CD14-positive monocyte (primary cell): Measurements from ENCODE around the gene MUC6. TPM values are rescaled to one million over a fixed set of nuclear protein-coding genes. Genes with fewer than 3 reads are reported as not detected.

Source experiments
- DNase-seq, 3 donors: peaks; one replicate each; pipeline ENCODE4 v3.0.0-alpha.2; 2011 to 2022
- H2AFZ ChIP-seq: 2 replicates; pipeline ENCODE4 v1.6.0; 2012; ENCODE audit warnings: mild to moderate bottlenecking, low read depth, low read length, inconsistent platforms; ENCODE audit not compliant: insufficient read depth, poor library complexity, severe bottlenecking
- H3K27ac ChIP-seq, 2 donors: 1 replicate in 1 of 2; 2 replicates in 1 of 2; pipeline ENCODE4 v1.5.1; 2012 to 2013; ENCODE audit warnings: low read length in 2 of 2, control low read depth in 1 of 2, inconsistent platforms in 1 of 2, low read depth in 1 of 2, mild to moderate bottlenecking in 1 of 2
- H3K27me3 ChIP-seq, 2 donors: one replicate each; pipeline versions ENCODE4 v1.6.0 to v1.6.1; 2011 to 2013; ENCODE audit warnings: low read length in 2 of 2; ENCODE audit not compliant: control insufficient read depth in 2 of 2, insufficient read depth in 2 of 2
- H3K36me3 ChIP-seq, 2 donors: replicated peaks in 1 of 2; 1 replicate in 1 of 2; 2 replicates in 1 of 2; pipeline versions ENCODE4 v1.5.1 to v1.6.1; 2012 to 2013; ENCODE audit warnings: low read length in 2 of 2, control low read depth in 1 of 2, inconsistent platforms in 1 of 2, mild to moderate bottlenecking in 1 of 2; ENCODE audit not compliant: insufficient read depth in 2 of 2, control insufficient read depth in 1 of 2
- H3K4me1 ChIP-seq, 2 donors: 1 replicate in 1 of 2; 2 replicates in 1 of 2; pipeline versions ENCODE4 v1.5.1 to v1.6.1; 2012 to 2013; ENCODE audit warnings: low read length in 2 of 2, control low read depth in 1 of 2, inconsistent platforms in 1 of 2, mild to moderate bottlenecking in 1 of 2, moderate library complexity in 1 of 2; ENCODE audit not compliant: insufficient read depth in 2 of 2, control insufficient read depth in 1 of 2
- H3K4me2 ChIP-seq: replicated peaks from 2 replicates; pipeline ENCODE3; 2012; ENCODE audit warnings: low read length, moderate library complexity, mild to moderate bottlenecking; ENCODE audit not compliant: poor library complexity, severe bottlenecking; ENCODE audit errors: extremely low read depth
- H3K4me3 ChIP-seq, 3 experiments: fragments of 200-600 bp in 1 of 3; sonication (generic) in 1 of 3; replicated peaks in 1 of 3; 1 replicate in 2 of 3; 2 replicates in 1 of 3; pipeline ENCODE4 v1.5.1; 2011 to 2013; ENCODE audit warnings: low read length in 3 of 3, mild to moderate bottlenecking in 3 of 3, control low read depth in 2 of 3, low read depth in 2 of 3, inconsistent platforms in 1 of 3, moderate library complexity in 1 of 3
- H3K79me2 ChIP-seq: 2 replicates; pipeline ENCODE4 v1.6.0; 2012; ENCODE audit warnings: mild to moderate bottlenecking, control low read depth, inconsistent platforms, low read length, moderate library complexity; ENCODE audit not compliant: insufficient read depth
- H3K9ac ChIP-seq: 2 replicates; pipeline ENCODE4 v1.6.0; 2017; ENCODE audit warnings: low read length, mild to moderate bottlenecking; ENCODE audit not compliant: insufficient read depth, poor library complexity, severe bottlenecking
- H3K9me3 ChIP-seq, 2 donors: replicated peaks in 1 of 2; 1 replicate in 1 of 2; 2 replicates in 1 of 2; pipeline versions ENCODE4 v1.5.1 to v1.6.1; 2012 to 2013; ENCODE audit warnings: low read length in 2 of 2, control low read depth in 1 of 2; ENCODE audit not compliant: control insufficient read depth in 1 of 2, insufficient read depth in 1 of 2
- H4K20me1 ChIP-seq: 2 replicates; pipeline ENCODE4 v1.6.0; 2012; ENCODE audit warnings: mild to moderate bottlenecking, low read length, control low read depth, moderate library complexity; ENCODE audit not compliant: insufficient read depth
- H3K27ac Mint-ChIP-seq, 7 donors: one replicate each; pipeline ENCODE4 v1.8.0; 2020; ENCODE audit warnings: mild to moderate bottlenecking in 7 of 7, mixed read lengths in 7 of 7, moderate library complexity in 6 of 7, inconsistent platforms in 2 of 7
- H3K27me3 Mint-ChIP-seq, 3 donors: one replicate each; pipeline ENCODE4 v1.8.0; 2021 to 2022; ENCODE audit warnings: low read depth in 3 of 3, mild to moderate bottlenecking in 3 of 3, mixed read lengths in 3 of 3, moderate library complexity in 3 of 3, inconsistent platforms in 1 of 3
- H3K36me3 Mint-ChIP-seq, 2 donors: one replicate each; pipeline ENCODE4 v1.8.0; 2020; ENCODE audit warnings: mixed read lengths in 2 of 2, inconsistent platforms in 1 of 2, mild to moderate bottlenecking in 1 of 2
- H3K4me1 Mint-ChIP-seq: one replicate; pipeline ENCODE4 v1.8.0; 2020; ENCODE audit warnings: mild to moderate bottlenecking, mixed read lengths
- H3K4me3 Mint-ChIP-seq, 2 donors: one replicate each; pipeline ENCODE4 v1.8.0; 2020; ENCODE audit warnings: mild to moderate bottlenecking in 2 of 2, mixed read lengths in 2 of 2, moderate library complexity in 1 of 2
- H3K9me3 Mint-ChIP-seq, 7 donors: one replicate each; pipeline ENCODE4 v1.8.0; 2020 to 2022; ENCODE audit warnings: mixed read lengths in 7 of 7, mild to moderate bottlenecking in 6 of 7, moderate library complexity in 6 of 7, inconsistent platforms in 2 of 7
- CTCF ChIP-seq: fragments of 200-600 bp; IDR thresholded peaks from one replicate; pipeline ENCODE4 v1.8.0; 2022; ENCODE audit warnings: antibody characterized with exemption, mild to moderate bottlenecking
- WGBS: methylation state at CpG from one replicate; pipeline ENCODE4 v1.1.5; 2013; ENCODE audit warnings: missing lambda C conversion rate; ENCODE audit not compliant: insufficient coverage; 5-methylcytosine and 5-hydroxymethylcytosine counted together
- intact Hi-C, 2 donors: fragments of 100-400 bp; cut with micrococcal nuclease; formaldehyde crosslinking; loops; one replicate each; pipeline versions ENCODE4 v1.15.0 to v1.15.1; 2023
- polyA plus RNA-seq, 3 donors: library from polyadenylated mRNA; depleted of rRNA in 1 of 3; unstranded in 2 of 3; stranded (reverse) in 1 of 3; fragments of 300-500 nt in 2 of 3; fragments of >200 nt in 1 of 3; fragmentation: Illumina TruSeq in 2 of 3; gene quantifications; 1 replicate in 2 of 3; 2 replicates in 1 of 3; pipeline ENCODE4 v1.2.3, GENCODE V29; 2012 to 2021

The MUC6 gene
- polyA plus RNA-seq, 3 donors = not detected

- no peak overlapping the region for H3K9ac ChIP-seq
- no peaks in the 10 kb centered on the region for H3K36me3 ChIP-seq
- no peaks in the 10 kb centered on the region for H3K9me3 Mint-ChIP-seq
- no peak overlapping the region for H3K4me3 ChIP-seq
- peak; percentile 78 for TF ChIP-seq CTCF
- H4K20me1 ChIP-seq = no peaks in the 10 kb centered on the region
- H3K4me2 ChIP-seq = no peak overlapping the region
- peaks cover 0 to 6% of the 10 kb centered on the region in 2 donors for H3K27me3 ChIP-seq
- H3K4me1 ChIP-seq = no peaks in the 10 kb centered on the region
- no peak overlapping the region for H2AFZ ChIP-seq
- H3K4me3 Mint-ChIP-seq = no peak overlapping the region
- H3K79me2 ChIP-seq = no peaks in the 10 kb centered on the region
- no peak overlapping the region for H3K27ac ChIP-seq
- H3K27ac Mint-ChIP-seq = no peak overlapping the region
- H3K36me3 Mint-ChIP-seq = no peaks in the 10 kb centered on the region
- intact Hi-C loops = loop anchor here in 1 of 2 donors (2.0 kb wide), 1 partner anchor 202 kb away; no protein-coding TSS in a partner anchor
- no peaks in the 10 kb centered on the region for H3K9me3 ChIP-seq
- WGBS = 48% methylated on average over 35 of the region's 39 CpGs
- H3K27me3 Mint-ChIP-seq = peaks cover 17 to 27% (median 23%) of the 10 kb centered on the region in 3 donors
- peaks cover 7% of the 10 kb centered on the region for H3K4me1 Mint-ChIP-seq
- DNase-seq = peak; percentile 31 to 41 (median 36)
Observed at GRCh38 chr11:1050581-1051355, 14.2 kb upstream of the MUC6 start.

- Histone ChIP-seq H3K4me1 (no peaks in the 10 kb centered on the region), H3K4me2 (no peak overlapping the region), H3K27me3 (peaks cover 0 to 6% of the 10 kb centered on the region in 2 donors), H3K9ac (no peak overlapping the region), H4K20me1 (no peaks in the 10 kb centered on the region), H2AFZ (no peak overlapping the region), H3K27ac (no peak overlapping the region), H3K4me3 (no peak overlapping the region), H3K9me3 (no peaks in the 10 kb centered on the region), H3K36me3 (no peaks in the 10 kb centered on the region), H3K79me2 (no peaks in the 10 kb centered on the region)
- WGBS = 81% methylated on average over 10 of the region's 18 CpGs
- intact Hi-C loops = loop anchor here (2.0 kb wide), 1 partner anchor 201 kb away; no protein-coding TSS in a partner anchor
- no peak for TF ChIP-seq CTCF
- no peak overlapping the region for H3K4me3 Mint-ChIP-seq
- H3K27ac Mint-ChIP-seq = no peak overlapping the region
- H3K9me3 Mint-ChIP-seq = peaks cover 0 to 3% (median 0%) of the 10 kb centered on the region in 7 donors
- H3K36me3 Mint-ChIP-seq = no peaks in the 10 kb centered on the region
- peaks cover 7% of the 10 kb centered on the region for H3K4me1 Mint-ChIP-seq
- no peak for DNase-seq
- H3K27me3 Mint-ChIP-seq = peaks cover 17 to 30% (median 23%) of the 10 kb centered on the region in 3 donors
Observed at GRCh38 chr11:1049911-1050580, 13.5 kb upstream of the MUC6 start.
